Measurements from ENCODE around the gene MCC. TPM values are rescaled to one million over a fixed set of nuclear protein-coding genes. Genes with fewer than 3 reads are reported as not detected.

MCC gene
- total RNA-seq, 1 experiment from 2014 or later = 7.6 TPM

DNA sequence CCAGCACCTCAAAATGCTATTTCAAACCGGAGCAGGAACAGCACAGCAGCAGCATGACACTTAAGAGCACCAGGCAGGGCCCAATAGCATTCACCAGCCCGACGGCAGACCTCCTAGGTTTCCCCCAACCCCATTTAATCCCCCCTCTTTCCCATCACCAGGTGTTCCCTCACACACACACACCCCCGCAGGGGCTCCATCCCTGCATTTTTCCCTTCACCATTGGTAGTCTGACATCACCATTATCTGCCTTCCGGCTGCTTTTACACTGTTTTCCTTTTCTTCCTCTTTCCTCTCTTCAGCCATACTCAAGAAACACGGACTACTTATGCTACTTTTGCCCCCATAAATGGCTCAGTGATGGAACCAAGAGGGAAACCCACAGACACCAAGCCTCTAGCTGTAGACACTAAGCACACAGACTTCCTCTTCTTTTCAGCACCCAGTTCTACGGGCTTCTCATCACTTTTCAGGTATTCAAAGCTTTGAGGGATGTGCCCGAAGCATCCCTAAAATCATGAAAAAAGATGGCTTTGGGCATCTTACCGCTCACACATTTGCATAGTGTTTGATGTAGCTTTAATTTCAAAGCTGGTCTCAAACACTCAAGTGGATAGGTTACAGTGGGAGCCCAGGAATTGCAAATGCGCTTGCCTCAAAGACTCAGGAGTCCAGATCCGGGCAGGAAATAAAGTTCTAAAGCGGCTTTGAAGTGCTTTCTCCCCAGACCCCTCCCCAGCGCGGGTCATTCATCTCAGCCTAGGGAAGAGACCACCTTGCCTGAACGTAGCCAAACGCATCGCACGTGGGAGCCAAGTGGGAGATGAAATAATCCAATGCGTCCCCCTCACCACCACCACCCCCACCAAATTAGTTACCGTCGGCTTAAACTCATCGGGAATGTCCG is 194.9 kb downstream of the MCC start:
- Histone ChIP-seq H3K14ac (ENCODE audit: insufficient read depth, low read length) (no peak overlapping the region), H2AFZ (ENCODE audit: low read length) (no peak overlapping the region), H3K79me1 (ENCODE audit: insufficient read depth, low read depth, low read length, poor library complexity, severe bottlenecking) (no peaks in the 10 kb centered on the region), H3K18ac (ENCODE audit: insufficient read length, low read depth, low read length) (peak overlapping the region; percentile 2), H2BK5ac (ENCODE audit: insufficient read length, low read length) (no peak overlapping the region), H3K4ac (ENCODE audit: low read depth, low read length) (no peak overlapping the region), H3K9me3 (ENCODE audit: control insufficient read depth, low read depth, low read length) (no peaks in the 10 kb centered on the region), H2BK20ac (ENCODE audit: low read depth, low read length, poor library complexity, severe bottlenecking) (no peak overlapping the region), H3K27me3 (ENCODE audit: insufficient read depth, low read length) (peaks cover 2% of the 10 kb centered on the region; the same call in 1 of the 2 replicates), H3T11ph (ENCODE audit: low read length) (no peak overlapping the region), H3K9ac (ENCODE audit: extremely low read depth, insufficient read length, low read length) (peak overlapping the region; percentile 69), H3K4me2 (ENCODE audit: insufficient read depth, insufficient read length, low read length) (peak overlapping the region; percentile 99), H3K56ac (ENCODE audit: insufficient read length, low read depth, low read length) (no peak overlapping the region), H4K5ac (ENCODE audit: insufficient read length, low read depth, low read length) (no peak overlapping the region), H2BK120ac (ENCODE audit: low read depth, low read length, poor library complexity, severe bottlenecking) (no peak overlapping the region), H2BK15ac (ENCODE audit: low read depth, low read length) (no peak overlapping the region), H4K8ac (replicated peaks; ENCODE audit: insufficient read length, low read depth, low read length) (no peak overlapping the region), H3K27ac (ENCODE audit: insufficient read length, low read depth, low read length) (no peak overlapping the region), H2AK5ac (ENCODE audit: insufficient read length, low read length) (no peak overlapping the region), H3K23ac (ENCODE audit: insufficient read length, low read depth, low read length) (no peak overlapping the region), H2BK12ac (ENCODE audit: insufficient read length, low read depth, low read length) (no peak overlapping the region), H4K20me1 (ENCODE audit: control insufficient read depth, insufficient read depth, insufficient read length) (no peaks in the 10 kb centered on the region), H4K91ac (ENCODE audit: insufficient read length, low read depth, low read length) (no peak overlapping the region), H3K79me2 (ENCODE audit: insufficient read depth, low read length) (peaks cover 3% of the 10 kb centered on the region; the same call in 1 of the 2 replicates), H3K4me1 (ENCODE audit: insufficient read depth, low read length) (peaks cover 21% of the 10 kb centered on the region), H3K23me2 (ENCODE audit: insufficient read length, low read depth, low read length, poor library complexity, severe bottlenecking) (peaks cover 24% of the 10 kb centered on the region)
- no CpG with 5 or more reads among the region's 23 CpGs for WGBS (ENCODE audit: extremely low coverage, insufficient read length, low lambda C conversion rate)
- Mint-ChIP-seq H3K4me1 (peaks cover 51 to 57% of the 10 kb centered on the region in 2 experiments), H3K27ac (peak overlapping the region; percentile 31 to 92 (median 84); a peak in 6 of 7 replicates), H3K9me3 (no peaks in the 10 kb centered on the region), H3K36me3 (ENCODE audit: insufficient read depth in 1 of 3, low read depth in 3 of 3) (peaks cover 0 to under 1% (median 0%) of the 10 kb centered on the region in 3 experiments; a peak in 2 of 7 replicates), H3K4me3 (peak overlapping the region; percentile 85 to 97), H3K27me3 (ENCODE audit: low read depth) (peaks cover 43% of the 10 kb centered on the region)
- DNase-seq = peak; percentile 66
- TF ChIP-seq, protein P1, sequence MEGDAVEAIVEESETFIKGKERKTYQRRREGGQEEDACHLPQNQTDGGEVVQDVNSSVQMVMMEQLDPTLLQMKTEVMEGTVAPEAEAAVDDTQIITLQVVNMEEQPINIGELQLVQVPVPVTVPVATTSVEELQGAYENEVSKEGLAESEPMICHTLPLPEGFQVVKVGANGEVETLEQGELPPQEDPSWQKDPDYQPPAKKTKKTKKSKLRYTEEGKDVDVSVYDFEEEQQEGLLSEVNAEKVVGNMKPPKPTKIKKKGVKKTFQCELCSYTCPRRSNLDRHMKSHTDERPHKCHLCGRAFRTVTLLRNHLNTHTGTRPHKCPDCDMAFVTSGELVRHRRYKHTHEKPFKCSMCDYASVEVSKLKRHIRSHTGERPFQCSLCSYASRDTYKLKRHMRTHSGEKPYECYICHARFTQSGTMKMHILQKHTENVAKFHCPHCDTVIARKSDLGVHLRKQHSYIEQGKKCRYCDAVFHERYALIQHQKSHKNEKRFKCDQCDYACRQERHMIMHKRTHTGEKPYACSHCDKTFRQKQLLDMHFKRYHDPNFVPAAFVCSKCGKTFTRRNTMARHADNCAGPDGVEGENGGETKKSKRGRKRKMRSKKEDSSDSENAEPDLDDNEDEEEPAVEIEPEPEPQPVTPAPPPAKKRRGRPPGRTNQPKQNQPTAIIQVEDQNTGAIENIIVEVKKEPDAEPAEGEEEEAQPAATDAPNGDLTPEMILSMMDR (conservative IDR thresholded peaks at IDR 0.05) = no peak

Data from H9 (cell line).